ENCODE data around the gene TOM1L2.

TOM1L2 gene

DNA sequence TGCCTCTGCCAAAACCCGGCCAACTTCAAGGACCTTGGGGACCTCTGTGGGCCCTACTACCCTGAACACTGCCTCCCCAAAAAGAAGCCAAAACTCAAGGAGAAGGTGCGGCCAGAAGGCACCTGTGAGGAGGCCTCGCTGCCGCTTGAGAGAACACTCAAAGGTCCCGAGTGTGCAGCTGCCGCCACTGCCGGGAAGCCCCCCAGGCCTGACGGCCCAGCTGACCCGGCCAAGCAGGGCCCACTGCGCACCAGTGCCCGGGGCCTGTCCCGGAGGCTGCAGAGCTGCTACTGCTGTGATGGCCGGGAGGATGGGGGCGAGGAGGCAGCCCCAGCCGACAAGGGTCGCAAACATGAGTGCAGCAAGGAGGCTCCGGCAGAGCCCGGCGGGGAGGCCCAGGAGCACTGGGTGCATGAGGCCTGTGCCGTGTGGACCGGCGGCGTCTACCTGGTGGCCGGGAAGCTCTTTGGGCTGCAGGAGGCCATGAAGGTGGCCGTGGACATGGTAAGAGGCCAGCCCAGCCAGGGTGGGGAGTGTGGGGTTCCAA, 174.1 kb downstream of the TOM1L2 start:
- no peak for DNase-seq

GRCh38 chr17:17797119-17797809, 174.9 kb downstream of the TOM1L2 start:
- DNase-seq: no peak

DNA sequence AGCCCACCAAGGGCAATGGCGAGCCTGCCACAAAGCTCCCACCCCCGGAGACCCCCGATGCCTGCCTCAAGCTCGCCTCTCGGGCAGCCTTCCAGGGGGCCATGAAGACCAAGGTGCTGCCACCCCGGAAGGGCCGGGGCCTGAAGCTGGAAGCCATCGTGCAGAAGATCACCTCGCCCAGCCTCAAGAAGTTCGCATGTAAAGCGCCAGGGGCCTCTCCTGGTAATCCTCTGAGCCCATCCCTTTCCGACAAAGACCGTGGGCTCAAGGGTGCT, 175.5 kb downstream of the TOM1L2 start:
- no peak for DNase-seq

DNA sequence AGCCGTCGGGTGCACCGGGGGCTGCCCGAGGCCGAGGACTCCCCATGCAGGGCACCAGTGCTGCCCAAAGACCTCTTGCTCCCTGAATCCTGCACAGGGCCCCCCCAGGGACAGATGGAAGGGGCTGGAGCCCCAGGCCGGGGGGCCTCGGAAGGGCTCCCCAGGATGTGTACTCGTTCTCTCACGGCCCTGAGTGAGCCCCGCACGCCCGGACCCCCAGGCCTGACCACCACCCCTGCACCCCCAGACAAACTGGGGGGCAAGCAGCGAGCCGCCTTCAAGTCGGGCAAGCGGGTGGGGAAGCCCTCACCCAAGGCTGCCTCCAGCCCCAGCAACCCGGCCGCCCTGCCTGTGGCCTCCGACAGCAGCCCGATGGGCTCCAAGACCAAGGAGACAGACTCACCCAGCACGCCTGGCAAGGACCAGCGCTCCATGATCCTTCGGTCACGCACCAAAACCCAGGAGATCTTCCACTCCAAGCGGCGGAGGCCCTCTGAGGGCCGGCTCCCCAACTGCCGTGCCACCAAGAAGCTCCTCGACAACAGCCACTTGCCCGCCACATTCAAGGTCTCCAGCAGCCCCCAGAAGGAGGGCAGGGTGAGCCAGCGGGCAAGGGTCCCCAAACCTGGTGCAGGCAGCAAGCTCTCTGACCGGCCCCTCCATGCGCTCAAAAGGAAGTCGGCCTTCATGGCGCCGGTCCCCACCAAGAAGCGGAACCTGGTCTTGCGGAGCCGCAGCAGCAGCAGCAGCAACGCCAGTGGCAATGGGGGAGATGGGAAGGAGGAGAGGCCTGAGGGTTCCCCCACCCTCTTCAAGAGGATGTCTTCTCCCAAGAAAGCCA, 176.0 kb downstream of the TOM1L2 start:
- DNase-seq: no peak

DNA sequence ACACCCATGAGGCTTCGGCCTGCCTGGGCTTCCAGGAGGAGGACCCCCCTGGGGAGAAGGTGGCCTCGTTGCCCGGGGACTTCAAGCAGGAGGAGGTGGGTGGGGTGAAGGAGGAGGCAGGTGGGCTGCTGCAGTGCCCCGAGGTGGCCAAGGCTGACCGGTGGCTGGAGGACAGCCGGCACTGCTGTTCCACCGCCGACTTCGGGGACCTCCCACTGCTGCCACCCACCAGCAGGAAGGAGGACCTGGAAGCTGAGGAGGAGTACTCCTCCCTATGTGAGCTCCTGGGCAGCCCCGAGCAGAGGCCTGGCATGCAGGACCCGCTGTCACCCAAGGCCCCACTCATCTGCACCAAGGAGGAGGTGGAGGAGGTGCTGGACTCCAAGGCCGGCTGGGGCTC, 176.9 kb downstream of the TOM1L2 start:
- DNase-seq: no peak

- DNase-seq: no peak
These were observed 177.8 kb downstream of the TOM1L2 start for GRCh38 chr17:17794382-17794781.

Measured in activated CD8-positive, alpha-beta memory T cell treated with anti-CD3 and anti-CD28 coated beads, Interleukin-2, amount 50 U/mL, for 4 hours (primary cell).